ENCODE data around the gene OAS3.
"Not testable (repeated sequence)": the region's sequence is repeated elsewhere in the genome, so short reads cannot be mapped to it uniquely, and the experiment has no call there.

Gene OAS3

GRCh38 chr12:112937741-112938719 lies at the start of gene OAS3:
OAS3 (plus strand) TSS chr12:112938474; CDS start chr12:112938531, 57 bp downstream.
- peak; percentile 61 for DNase-seq

DNA sequence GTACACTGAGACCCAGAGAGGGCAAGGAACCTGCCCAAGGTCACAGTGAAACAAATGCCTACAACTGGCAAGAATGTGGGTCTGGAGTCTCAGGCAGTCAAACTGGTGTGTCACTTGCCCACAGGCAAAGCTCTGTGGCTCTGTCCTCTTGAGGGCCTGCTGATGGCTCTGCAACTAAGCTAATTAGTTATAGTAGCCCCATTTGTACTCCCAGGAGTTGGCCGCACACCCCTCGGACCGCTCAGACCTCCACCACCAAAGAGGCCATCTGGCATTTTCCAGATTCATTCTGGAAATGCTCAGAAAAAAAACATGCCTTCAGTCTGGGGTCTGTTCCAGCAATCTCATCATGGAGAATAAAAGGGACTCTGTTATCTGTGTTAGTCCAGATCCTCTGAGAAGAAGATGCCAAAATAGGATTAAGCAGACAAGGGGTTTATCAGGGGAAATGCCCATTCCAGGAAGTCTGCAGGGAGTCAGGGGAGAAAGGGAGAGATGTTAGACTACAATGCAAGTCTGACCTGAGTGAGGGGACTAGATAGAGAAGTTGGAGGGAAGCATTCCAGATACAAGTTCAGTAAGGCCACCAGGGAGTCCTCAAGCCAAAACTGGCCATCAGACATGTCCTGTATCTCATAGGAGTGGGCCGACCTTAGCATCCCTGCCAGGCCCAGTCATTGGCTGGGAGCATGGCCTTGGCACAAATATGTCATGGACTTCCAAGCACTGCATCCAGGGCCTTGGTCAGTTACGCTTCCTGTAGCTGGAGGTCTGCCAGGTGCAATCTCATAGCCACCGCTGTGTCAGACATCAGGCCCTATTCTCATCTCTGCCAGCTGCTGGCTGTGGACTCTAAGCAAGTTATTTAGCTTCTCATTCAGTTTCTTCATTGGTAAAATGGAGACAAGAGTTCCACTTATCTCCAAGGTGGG lies 46.9 kb upstream of the OAS3 start:
- no peak for DNase-seq

- no peak for DNase-seq
Measured at GRCh38 chr12:112892856-112893255, 45.4 kb upstream of the OAS3 start.

- no peak for DNase-seq
Measured at GRCh38 chr12:112894128-112894527, 44.1 kb upstream of the OAS3 start.

GRCh38 chr12:112898380-112898779 lies 39.9 kb upstream of the OAS3 start:
- DNase-seq = no peak

DNA sequence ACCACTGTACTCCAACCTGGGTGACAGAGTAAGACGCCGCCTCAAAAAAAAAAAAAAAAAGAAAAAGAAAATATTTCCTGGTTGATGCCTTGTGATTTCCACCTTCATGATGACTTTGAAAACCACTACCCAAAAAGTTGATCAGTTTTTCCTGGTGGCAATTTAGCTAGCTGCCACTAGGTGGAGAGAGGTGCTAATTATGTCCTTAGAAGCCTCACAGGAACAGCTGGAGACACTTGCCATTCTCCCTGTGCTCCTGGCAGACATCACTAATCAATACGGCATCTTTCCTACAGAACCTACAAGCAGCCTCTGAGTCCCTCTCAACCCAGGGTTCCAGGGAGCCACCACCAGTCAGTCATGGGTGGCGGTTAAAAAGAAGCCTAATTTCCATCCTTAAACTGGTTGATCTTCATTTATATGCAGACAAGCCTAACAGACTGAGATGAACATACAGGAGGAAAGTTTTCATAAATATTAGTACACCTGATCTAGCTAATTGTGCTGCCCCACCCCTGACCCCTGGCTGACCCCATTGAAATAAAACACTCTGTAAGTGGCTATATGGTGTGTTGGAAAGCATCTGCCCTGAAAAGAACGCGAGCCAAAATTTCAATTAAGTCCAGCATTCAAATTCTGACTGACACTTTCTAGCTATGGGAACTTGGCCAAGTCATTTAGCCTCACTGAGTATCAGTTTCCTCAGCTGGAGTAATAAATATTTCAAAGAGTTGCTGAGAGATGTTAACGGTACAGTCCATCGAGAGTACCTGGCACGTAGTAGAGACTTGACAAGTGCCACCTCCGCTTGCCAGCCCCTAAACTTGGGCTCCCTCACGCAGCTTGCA lies 37.8 kb upstream of the OAS3 start:
- peak; percentile 54 for DNase-seq

DNA sequence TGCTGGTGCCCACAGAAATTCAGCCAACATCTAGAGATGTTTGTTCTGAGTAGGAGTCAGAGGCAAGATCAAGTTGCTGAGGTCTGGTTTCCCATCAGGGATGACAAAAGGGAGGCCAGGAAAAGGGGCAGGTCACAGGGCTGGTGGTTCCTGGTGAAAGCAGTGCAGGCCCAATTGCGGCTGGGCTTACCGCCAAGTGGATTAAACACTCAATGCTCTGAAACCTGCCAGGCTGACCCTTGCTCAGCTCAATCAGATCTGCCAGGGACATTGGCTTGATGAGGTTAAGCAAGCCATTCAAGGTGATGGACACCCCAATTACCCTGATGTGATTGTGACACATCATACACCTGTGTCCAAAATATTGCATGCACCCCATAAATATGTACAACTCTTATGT lies 37.0 kb upstream of the OAS3 start:
- DNase-seq = no peak

DNA sequence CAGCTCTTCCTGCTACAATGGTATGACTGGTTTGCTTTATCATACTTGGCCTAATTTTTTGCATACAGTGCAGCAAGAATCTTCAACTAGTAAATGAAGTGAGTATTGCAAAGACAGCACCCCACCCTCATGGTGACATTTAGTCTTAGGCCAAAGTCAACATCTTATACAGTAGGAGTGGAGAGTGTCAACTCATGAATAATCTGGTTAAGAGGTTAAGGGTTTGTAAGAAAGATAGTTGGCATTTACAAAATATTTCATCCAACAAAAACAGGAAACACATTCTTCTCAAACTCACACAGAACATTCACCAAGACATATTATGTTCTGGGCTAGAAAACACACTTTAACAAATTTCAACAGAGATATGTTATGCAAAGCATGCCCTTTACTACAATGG lies 33.7 kb upstream of the OAS3 start:
- DNase-seq = no peak

GRCh38 chr12:112905451-112906089 lies 32.7 kb upstream of the OAS3 start:
- DNase-seq = no peak

GRCh38 chr12:112906712-112907414 lies 31.4 kb upstream of the OAS3 start, which contains the start of gene OAS1:
OAS1 (plus strand) TSS chr12:112906962; CDS start chr12:112907040, 78 bp downstream.
- DNase-seq = peak; percentile 34

- DNase-seq = no peak
Measured at GRCh38 chr12:112907415-112908157, 30.7 kb upstream of the OAS3 start.

GRCh38 chr12:112908548-112908947 lies 29.7 kb upstream of the OAS3 start:
- peak; percentile 32 for DNase-seq

DNA sequence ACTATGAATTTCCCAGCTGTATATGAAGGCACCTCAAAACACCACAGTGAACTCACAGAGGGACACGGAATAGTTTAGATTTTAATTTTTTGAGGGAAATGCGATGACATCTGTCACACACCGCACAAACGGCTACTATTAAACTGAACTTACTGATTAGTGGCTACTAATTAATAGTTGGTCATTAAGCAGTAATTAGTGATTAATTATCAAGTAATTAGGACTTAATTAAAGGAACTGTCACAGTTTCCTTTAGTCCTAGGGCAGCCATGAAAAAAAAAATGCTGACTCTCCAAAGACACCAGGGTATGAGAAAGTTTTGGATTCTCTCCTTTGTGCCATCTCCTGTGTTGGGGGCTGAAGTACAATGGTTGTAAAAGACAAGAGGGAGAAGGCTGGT lies 28.6 kb upstream of the OAS3 start:
- DNase-seq = no peak

GRCh38 chr12:112913038-112913688 lies 25.1 kb upstream of the OAS3 start:
- no peak for DNase-seq

DNA sequence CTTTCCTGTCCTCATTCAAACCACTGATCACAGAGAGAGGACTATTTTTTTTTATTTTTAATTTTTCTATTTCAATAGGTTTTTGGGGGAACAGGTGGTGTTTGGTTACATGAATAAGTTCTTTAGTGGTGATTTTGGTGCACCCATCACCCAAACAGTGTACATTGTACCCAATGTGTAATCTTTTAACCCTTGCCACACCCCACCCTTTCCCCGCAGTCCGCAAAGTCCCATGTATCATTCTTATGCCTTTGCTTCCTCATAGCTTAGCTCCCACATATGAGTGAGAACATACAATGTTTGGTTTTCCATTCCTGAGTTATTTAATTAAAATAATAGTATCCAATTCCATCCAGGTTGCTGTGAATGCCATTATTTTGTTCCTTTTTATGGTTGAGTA lies 24.4 kb upstream of the OAS3 start:
- not testable (repeated sequence) for DNase-seq

- DNase-seq = no peak
Measured at GRCh38 chr12:112916270-112916669, 22.0 kb upstream of the OAS3 start.

DNA sequence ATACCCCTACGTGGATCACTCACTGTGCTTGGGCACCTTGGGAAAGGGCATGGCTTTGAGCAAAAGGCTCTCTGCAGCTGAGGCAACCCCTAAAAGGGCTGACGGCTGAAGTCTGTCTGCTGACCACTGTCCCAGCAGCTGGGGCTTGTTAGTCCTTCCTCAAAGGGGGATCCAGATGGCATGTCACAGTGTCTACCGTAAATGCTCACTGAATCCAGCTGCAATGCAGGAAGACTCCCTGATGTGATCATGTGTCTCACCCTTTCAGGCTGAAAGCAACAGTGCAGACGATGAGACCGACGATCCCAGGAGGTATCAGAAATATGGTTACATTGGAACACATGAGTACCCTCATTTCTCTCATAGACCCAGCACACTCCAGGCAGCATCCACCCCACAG lies 19.2 kb upstream of the OAS3 start:
- DNase-seq = no peak

GRCh38 chr12:112924986-112925385 lies 13.3 kb upstream of the OAS3 start:
- DNase-seq = no peak

- not testable (repeated sequence) for DNase-seq
Measured at GRCh38 chr12:112926416-112927033, 11.7 kb upstream of the OAS3 start.

Measured in stimulated activated CD4-positive, alpha-beta T cell treated with anti-CD3 and anti-CD28 coated beads, Interleukin-4, amount 100 ng/mL, for 24 hours (primary cell).